CD4-positive, CD25-positive, alpha-beta regulatory T cell (primary cell): ENCODE results near the gene MYH7B. TPM values are rescaled to one million over a fixed set of nuclear protein-coding genes. Genes with fewer than 3 reads are reported as not detected.
A peak's percentile ranks its signal among the peaks of the same experiment; 100 is the strongest.

ENCODE experiments used
- ATAC-seq, 2 donors: fragments of 150-1000 bp; cut with Tn5 transposase; one replicate each; pipeline ENCODE4 v1.10.0; 2021; ENCODE audit warnings: low read depth in 2 of 2, moderate number of reproducible peaks in 2 of 2, moderate library complexity in 1 of 2
- DNase-seq, 3 donors: peaks; one replicate each; pipeline versions ENCODE4 v3.0.0 to v3.0.0-alpha.2; 2012 to 2022; ENCODE audit warnings: mixed read lengths in 1 of 3
- H3K27ac ChIP-seq: one replicate; pipeline ENCODE4 v1.7.0; 2013; ENCODE audit warnings: mild to moderate bottlenecking, low read length; ENCODE audit not compliant: insufficient read depth, poor library complexity, severe bottlenecking
- H3K27me3 ChIP-seq: one replicate; pipeline ENCODE4 v1.7.0; 2013; ENCODE audit warnings: low read length; ENCODE audit not compliant: control insufficient read depth, insufficient read depth
- H3K36me3 ChIP-seq: one replicate; pipeline ENCODE4 v1.7.0; 2013; ENCODE audit warnings: mild to moderate bottlenecking, low read length, moderate library complexity; ENCODE audit not compliant: control insufficient read depth, insufficient read depth
- H3K4me1 ChIP-seq: 2 replicates; pipeline ENCODE4 v1.7.0; 2013; ENCODE audit warnings: mild to moderate bottlenecking, low read length; ENCODE audit not compliant: insufficient read depth, control insufficient read depth, poor library complexity, severe bottlenecking
- H3K4me3 ChIP-seq: one replicate; pipeline ENCODE4 v1.7.0; 2013; ENCODE audit warnings: low read depth, mild to moderate bottlenecking, low read length, moderate library complexity
- H3K9me3 ChIP-seq, 2 experiments: 1 replicate in 1 of 2; 2 replicates in 1 of 2; pipeline ENCODE4 v1.7.0; 2013; ENCODE audit warnings: low read length in 2 of 2, mild to moderate bottlenecking in 1 of 2, moderate library complexity in 1 of 2; ENCODE audit not compliant: control insufficient read depth in 2 of 2
- H3K27ac Mint-ChIP-seq, 3 donors: one replicate each; pipeline ENCODE4 v1.8.0; 2020 to 2022; ENCODE audit warnings: mild to moderate bottlenecking in 3 of 3, mixed read lengths in 3 of 3, moderate library complexity in 2 of 3
- H3K27me3 Mint-ChIP-seq: one replicate; pipeline ENCODE4 v1.8.0; 2022; ENCODE audit warnings: mild to moderate bottlenecking, mixed read lengths
- H3K36me3 Mint-ChIP-seq: one replicate; pipeline ENCODE4 v1.8.0; 2020; ENCODE audit warnings: mixed read lengths
- H3K4me1 Mint-ChIP-seq, 4 donors: one replicate each; pipeline ENCODE4 v1.8.0; 2020 to 2022; ENCODE audit warnings: mixed read lengths in 4 of 4, mild to moderate bottlenecking in 1 of 4
- H3K4me3 Mint-ChIP-seq, 4 donors: one replicate each; pipeline ENCODE4 v1.8.0; 2020 to 2022; ENCODE audit warnings: mild to moderate bottlenecking in 4 of 4, mixed read lengths in 4 of 4, moderate library complexity in 3 of 4
- H3K9me3 Mint-ChIP-seq, 7 donors: one replicate each; pipeline ENCODE4 v1.8.0; 2020 to 2022; ENCODE audit warnings: mixed read lengths in 7 of 7, mild to moderate bottlenecking in 3 of 7, moderate library complexity in 2 of 7
- polyA plus RNA-seq, 4 donors: library from polyadenylated mRNA; unstranded; fragments of 300-500 nt; fragmentation: Illumina TruSeq; gene quantifications; one replicate each; pipeline ENCODE4 v1.2.3, GENCODE V29; 2021
- total RNA-seq: library from RNA; stranded (reverse); gene quantifications from one replicate; pipeline ENCODE4 v1.2.3, GENCODE V29; 2022

The MYH7B gene
- total and polyA plus RNA-seq, 5 donors from 2014 or later = 0.20 to 0.35 TPM; not detected in 3

- no peaks in the 10 kb centered on the region for H3K4me1 ChIP-seq
- peaks cover 11% of the 10 kb centered on the region for H3K36me3 Mint-ChIP-seq
- peaks cover 20% of the 10 kb centered on the region for H3K36me3 ChIP-seq
- peaks cover 0 to 7% (median 1%) of the 10 kb centered on the region in 4 donors for H3K4me1 Mint-ChIP-seq
- H3K4me3 Mint-ChIP-seq = no peak overlapping the region
- H3K9me3 Mint-ChIP-seq = no peaks in the 10 kb centered on the region
- H3K27me3 ChIP-seq = no peaks in the 10 kb centered on the region
- no peaks in the 10 kb centered on the region for H3K27me3 Mint-ChIP-seq
- H3K9me3 ChIP-seq = no peaks in the 10 kb centered on the region
- H3K4me3 ChIP-seq = no peak overlapping the region
- H3K27ac Mint-ChIP-seq = no peak overlapping the region
- ATAC-seq = no peak
- no peak overlapping the region for H3K27ac ChIP-seq
- no peak for DNase-seq
These were observed 37.2 kb downstream of the MYH7B start for GRCh38 chr20:34992751-34993417.

GRCh38 chr20:34993941-34994508, 38.4 kb downstream of the MYH7B start:
- peaks cover 27% of the 10 kb centered on the region for H3K36me3 ChIP-seq
- no peaks in the 10 kb centered on the region for H3K27me3 ChIP-seq
- H3K9me3 ChIP-seq = no peaks in the 10 kb centered on the region
- H3K27me3 Mint-ChIP-seq = no peaks in the 10 kb centered on the region
- no peaks in the 10 kb centered on the region for H3K4me1 ChIP-seq
- H3K27ac Mint-ChIP-seq = no peak overlapping the region
- H3K4me1 Mint-ChIP-seq = peaks cover 0 to 7% (median 1%) of the 10 kb centered on the region in 4 donors
- DNase-seq (no peak), ATAC-seq (no peak)
- no peak overlapping the region for H3K4me3 ChIP-seq
- H3K9me3 Mint-ChIP-seq = no peaks in the 10 kb centered on the region
- peaks cover 18% of the 10 kb centered on the region for H3K36me3 Mint-ChIP-seq
- no peak overlapping the region for H3K27ac ChIP-seq
- H3K4me3 Mint-ChIP-seq = no peak overlapping the region

GRCh38 chr20:34994509-34995131, 39.0 kb downstream of the MYH7B start:
- Histone ChIP-seq H3K9me3 (no peaks in the 10 kb centered on the region), H3K4me1 (no peaks in the 10 kb centered on the region), H3K4me3 (no peak overlapping the region), H3K27ac (no peak overlapping the region), H3K27me3 (no peaks in the 10 kb centered on the region), H3K36me3 (peaks cover 30% of the 10 kb centered on the region)
- no peak overlapping the region for H3K4me3 Mint-ChIP-seq
- ATAC-seq (no peak), DNase-seq (no peak)
- no peaks in the 10 kb centered on the region for H3K9me3 Mint-ChIP-seq
- peaks cover 0 to 7% (median 1%) of the 10 kb centered on the region in 4 donors for H3K4me1 Mint-ChIP-seq
- no peak overlapping the region for H3K27ac Mint-ChIP-seq
- H3K27me3 Mint-ChIP-seq = no peaks in the 10 kb centered on the region
- H3K36me3 Mint-ChIP-seq = peaks cover 18% of the 10 kb centered on the region

GRCh38 chr20:34995192-34995591, 39.5 kb downstream of the MYH7B start:
- Mint-ChIP-seq H3K4me1 (peaks cover 0 to 7% (median 1%) of the 10 kb centered on the region in 4 donors), H3K4me3 (no peak overlapping the region), H3K27ac (no peak overlapping the region), H3K9me3 (peaks cover 0 to 2% (median 0%) of the 10 kb centered on the region in 7 donors), H3K36me3 (peaks cover 23% of the 10 kb centered on the region), H3K27me3 (no peaks in the 10 kb centered on the region)
- H3K36me3 ChIP-seq = peaks cover 33% of the 10 kb centered on the region
- DNase-seq = no peak
- H3K27ac ChIP-seq = no peak overlapping the region
- no peak overlapping the region for H3K4me3 ChIP-seq
- H3K27me3 ChIP-seq = no peaks in the 10 kb centered on the region
- H3K4me1 ChIP-seq = no peaks in the 10 kb centered on the region
- ATAC-seq = no peak
- no peaks in the 10 kb centered on the region for H3K9me3 ChIP-seq

GRCh38 chr20:34995696-34996095, 40.0 kb downstream of the MYH7B start:
- Mint-ChIP-seq H3K4me1 (peaks cover 0 to 7% (median 1%) of the 10 kb centered on the region in 4 donors), H3K36me3 (peaks cover 25% of the 10 kb centered on the region), H3K9me3 (peaks cover 0 to 2% (median 0%) of the 10 kb centered on the region in 7 donors), H3K4me3 (no peak overlapping the region), H3K27me3 (no peaks in the 10 kb centered on the region), H3K27ac (peak overlapping the region in 1 of 3 donors; percentile 38)
- ATAC-seq (no peak), DNase-seq (no peak)
- Histone ChIP-seq H3K4me1 (no peaks in the 10 kb centered on the region), H3K27ac (no peak overlapping the region), H3K4me3 (no peak overlapping the region), H3K9me3 (no peaks in the 10 kb centered on the region), H3K36me3 (peaks cover 36% of the 10 kb centered on the region), H3K27me3 (no peaks in the 10 kb centered on the region)

GRCh38 chr20:34996243-34997028, 40.8 kb downstream of the MYH7B start:
- Histone ChIP-seq H3K36me3 (peaks cover 44% of the 10 kb centered on the region), H3K4me1 (no peaks in the 10 kb centered on the region), H3K27ac (no peak overlapping the region), H3K9me3 (no peaks in the 10 kb centered on the region), H3K4me3 (no peak overlapping the region), H3K27me3 (no peaks in the 10 kb centered on the region)
- Mint-ChIP-seq H3K27ac (peak overlapping the region in 1 of 3 donors; percentile 38), H3K4me1 (peaks cover 0 to 7% (median 1%) of the 10 kb centered on the region in 4 donors), H3K36me3 (peaks cover 28% of the 10 kb centered on the region), H3K4me3 (no peak overlapping the region), H3K27me3 (no peaks in the 10 kb centered on the region), H3K9me3 (peaks cover 0 to 2% (median 0%) of the 10 kb centered on the region in 7 donors)
- DNase-seq = no peak
- no peak for ATAC-seq

GRCh38 chr20:34997131-34997561, 41.5 kb downstream of the MYH7B start:
- Histone ChIP-seq H3K27ac (no peak overlapping the region), H3K9me3 (no peaks in the 10 kb centered on the region), H3K4me1 (no peaks in the 10 kb centered on the region), H3K36me3 (peaks cover 48% of the 10 kb centered on the region), H3K4me3 (no peak overlapping the region), H3K27me3 (no peaks in the 10 kb centered on the region)
- DNase-seq (peak in 1 of 3 donors; percentile 24), ATAC-seq (no peak)
- peaks cover 29% of the 10 kb centered on the region for H3K36me3 Mint-ChIP-seq
- H3K27ac Mint-ChIP-seq = no peak overlapping the region
- H3K4me1 Mint-ChIP-seq = peaks cover 0 to 7% (median 1%) of the 10 kb centered on the region in 4 donors
- no peak overlapping the region for H3K4me3 Mint-ChIP-seq
- peaks cover 0 to 2% (median 0%) of the 10 kb centered on the region in 7 donors for H3K9me3 Mint-ChIP-seq
- no peaks in the 10 kb centered on the region for H3K27me3 Mint-ChIP-seq
